GM12873 (cell line): ENCODE results near the gene FLAD1.

Experiments used
- TF ChIP-seq, protein P1 (sequence below): IDR thresholded peaks from 2 replicates; pipeline ENCODE4 v1.5.1; 2012; ENCODE audit warnings: low read depth, mild to moderate bottlenecking, moderate library complexity, low read length, control low read depth; ENCODE audit not compliant: insufficient read depth; ENCODE audit errors: missing control alignments

The FLAD1 gene

DNA sequence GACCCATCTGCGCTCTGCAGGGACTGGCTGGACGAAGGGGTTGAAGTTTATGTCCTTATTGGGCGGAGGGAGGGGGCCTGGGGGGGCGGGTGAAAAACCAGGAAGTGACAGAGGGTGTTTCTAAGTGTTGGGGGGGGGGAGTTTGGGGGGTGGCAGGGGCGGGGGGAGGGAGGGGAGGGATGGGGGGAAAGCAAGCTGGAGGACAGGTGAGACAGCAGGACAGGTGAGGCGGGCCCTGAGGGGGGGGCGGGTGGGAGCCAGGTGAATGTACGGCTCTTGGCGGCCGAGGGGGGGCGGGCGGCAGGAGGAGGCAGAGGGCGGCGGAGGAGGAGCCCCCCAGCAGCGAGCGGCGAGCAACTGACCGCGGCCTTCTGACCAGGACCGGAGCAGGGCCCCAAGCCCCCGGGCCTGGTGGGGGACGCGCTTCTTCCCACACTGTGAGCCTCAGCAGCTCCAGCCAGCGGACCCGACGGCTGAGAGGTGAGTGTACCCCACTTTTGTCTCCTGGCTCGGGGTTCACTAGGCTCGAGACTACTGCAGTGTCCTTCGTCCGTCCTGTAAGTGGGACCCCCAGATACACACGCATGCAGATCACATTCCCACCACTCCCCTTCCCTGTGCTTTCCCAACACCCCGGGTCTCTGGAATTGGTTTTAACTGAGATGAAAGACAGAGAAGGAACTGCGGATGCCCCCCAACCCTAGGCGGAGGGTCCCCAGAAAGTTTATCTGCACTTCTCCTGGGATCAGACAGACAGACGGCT is 19.5 kb downstream of the FLAD1 start, which contains the start of gene ZBTB7B:
ZBTB7B (plus strand) TSS at position 339 of the 763 bp plus-strand sequence. CDS start 11,859 bp downstream, outside the sequence.
- TF ChIP-seq, protein P1, sequence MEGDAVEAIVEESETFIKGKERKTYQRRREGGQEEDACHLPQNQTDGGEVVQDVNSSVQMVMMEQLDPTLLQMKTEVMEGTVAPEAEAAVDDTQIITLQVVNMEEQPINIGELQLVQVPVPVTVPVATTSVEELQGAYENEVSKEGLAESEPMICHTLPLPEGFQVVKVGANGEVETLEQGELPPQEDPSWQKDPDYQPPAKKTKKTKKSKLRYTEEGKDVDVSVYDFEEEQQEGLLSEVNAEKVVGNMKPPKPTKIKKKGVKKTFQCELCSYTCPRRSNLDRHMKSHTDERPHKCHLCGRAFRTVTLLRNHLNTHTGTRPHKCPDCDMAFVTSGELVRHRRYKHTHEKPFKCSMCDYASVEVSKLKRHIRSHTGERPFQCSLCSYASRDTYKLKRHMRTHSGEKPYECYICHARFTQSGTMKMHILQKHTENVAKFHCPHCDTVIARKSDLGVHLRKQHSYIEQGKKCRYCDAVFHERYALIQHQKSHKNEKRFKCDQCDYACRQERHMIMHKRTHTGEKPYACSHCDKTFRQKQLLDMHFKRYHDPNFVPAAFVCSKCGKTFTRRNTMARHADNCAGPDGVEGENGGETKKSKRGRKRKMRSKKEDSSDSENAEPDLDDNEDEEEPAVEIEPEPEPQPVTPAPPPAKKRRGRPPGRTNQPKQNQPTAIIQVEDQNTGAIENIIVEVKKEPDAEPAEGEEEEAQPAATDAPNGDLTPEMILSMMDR = peak; percentile 2

DNA sequence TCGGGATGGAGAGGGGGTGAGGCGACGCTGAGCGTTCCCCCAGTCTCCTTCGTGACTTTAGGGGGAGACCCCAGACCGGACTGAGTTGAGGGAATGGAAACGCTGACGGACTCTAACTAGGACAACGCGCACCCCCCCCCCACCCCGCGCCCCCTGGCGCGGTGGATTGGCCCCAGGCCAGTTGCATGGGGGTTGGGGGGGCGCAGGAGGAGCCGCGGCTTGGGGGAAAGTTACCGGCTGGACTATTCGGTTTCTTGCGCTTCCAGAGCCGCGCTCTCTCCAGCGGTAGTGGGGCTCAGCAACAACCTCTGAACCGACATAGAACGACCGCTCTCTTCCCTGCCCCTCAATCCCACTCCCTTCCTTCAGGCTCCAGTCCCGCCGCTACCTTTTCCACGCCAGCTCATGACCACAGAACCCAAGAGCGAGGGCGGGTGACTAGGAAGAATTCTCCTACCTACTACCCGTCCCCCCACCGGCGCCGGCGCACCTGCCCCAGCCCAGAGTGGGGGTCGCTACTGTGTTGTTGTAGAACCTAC is 20.2 kb downstream of the FLAD1 start:
- TF ChIP-seq, protein P1 = no peak

DNA sequence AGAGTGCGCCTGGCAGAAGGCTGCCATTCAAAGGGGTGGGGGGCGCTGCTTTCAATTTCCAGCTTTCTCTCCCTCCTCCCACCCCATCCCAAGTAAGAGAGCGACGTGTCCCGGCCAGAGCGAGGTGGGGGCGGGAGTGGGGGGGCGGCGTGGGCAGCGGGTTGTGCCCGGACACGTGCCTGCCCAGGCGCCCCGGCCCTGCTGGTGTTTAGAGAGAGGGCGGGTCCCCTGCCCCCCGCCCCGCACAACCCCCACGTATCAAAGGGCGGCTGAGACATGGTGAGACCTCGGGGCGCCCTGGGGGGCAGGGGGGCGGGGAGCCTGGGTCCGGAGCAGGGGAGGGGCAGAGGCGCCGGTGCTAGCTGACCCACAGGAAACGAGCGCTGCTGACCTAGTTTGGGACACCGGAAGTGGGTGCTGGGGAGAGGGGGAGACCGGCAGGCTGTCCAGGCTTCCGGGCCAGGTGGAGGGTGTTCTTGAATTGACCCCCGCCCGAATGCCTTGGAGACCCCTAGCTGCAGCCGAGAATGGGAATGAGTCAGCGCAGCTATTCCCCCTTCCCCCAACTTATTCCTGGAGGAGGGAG is 20.7 kb downstream of the FLAD1 start:
- TF ChIP-seq, protein P1 = no peak

DNA sequence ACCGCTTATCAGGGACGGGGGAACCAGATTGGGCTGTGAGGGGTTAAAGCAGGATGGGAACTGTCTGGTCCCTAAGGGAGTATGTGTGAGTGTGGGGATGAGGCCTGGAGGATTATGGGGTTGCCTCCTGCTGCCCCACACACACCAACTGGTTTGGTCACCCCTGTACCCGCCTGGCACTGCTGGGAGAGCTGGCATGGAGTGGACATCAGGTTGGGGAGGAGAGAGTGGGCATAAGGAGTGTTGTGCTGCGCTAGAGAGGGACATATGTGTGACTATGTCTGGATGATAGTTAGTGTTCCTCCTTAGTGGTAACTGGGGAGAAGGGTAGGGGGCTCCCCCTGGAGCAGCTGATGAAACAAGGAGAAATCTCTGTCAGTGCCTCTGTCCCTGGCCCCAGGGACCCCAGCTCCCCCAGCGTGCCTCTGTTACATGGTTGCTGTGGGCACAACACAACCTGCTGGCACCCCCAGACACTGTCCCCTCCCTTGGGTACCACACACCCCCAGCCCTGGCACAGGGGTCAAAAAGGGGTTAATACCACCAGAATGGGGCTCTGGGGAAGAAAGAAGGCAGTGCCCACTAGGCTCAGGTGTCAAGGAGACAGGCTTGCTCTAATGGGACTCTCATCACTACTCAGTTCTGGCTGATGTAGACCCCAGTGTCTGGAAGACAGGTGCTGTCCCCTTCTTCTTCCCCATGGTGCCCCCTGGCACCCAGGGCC is 21.4 kb downstream of the FLAD1 start:
- TF ChIP-seq, protein P1 = no peak

DNA sequence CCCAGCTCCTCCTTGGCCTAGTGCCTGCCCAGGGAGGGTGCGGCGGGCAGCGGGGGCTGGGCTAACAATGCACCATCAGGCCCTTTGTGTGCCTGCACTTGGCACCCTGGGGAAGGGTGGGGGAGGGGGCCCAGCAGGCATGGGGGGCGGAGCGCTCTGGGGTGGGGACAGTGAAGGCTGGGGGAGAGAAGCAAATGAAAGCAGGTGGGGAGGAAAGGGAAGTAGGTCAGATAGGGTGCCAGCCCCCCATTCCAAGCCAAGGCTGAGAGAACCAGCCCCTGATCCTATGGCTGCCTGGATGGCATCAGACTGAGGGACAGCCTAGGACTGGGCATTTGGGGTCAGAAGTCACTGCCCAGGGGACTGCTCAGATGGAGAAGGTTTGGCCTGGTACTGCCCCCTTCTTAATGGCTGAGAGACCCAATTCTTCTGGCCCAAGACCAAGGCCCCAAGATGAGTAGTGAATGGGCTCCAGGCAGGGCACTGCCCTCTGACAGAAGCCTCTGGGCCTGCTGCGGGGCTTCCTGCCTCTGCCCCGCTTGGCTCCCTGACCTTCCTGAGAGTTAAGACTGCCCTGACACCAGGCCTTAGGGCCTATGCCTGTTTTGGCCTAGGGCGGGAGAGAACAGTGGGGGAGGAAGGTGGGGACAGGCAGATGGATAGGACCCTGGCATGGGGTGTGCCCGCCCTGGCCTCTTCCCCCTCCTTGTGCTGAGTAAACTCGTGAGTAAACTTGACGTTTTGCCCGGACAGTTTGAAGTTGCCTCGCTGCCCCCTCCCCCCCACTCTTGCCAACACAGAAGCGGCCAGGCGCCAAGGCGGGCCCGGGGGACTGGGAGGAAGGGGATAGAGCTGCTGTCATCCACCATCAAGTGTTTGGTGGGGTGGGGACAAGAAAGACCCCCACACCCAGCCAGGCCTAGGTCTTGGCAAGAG is 22.2 kb downstream of the FLAD1 start:
- TF ChIP-seq, protein P1 = no peak

DNA sequence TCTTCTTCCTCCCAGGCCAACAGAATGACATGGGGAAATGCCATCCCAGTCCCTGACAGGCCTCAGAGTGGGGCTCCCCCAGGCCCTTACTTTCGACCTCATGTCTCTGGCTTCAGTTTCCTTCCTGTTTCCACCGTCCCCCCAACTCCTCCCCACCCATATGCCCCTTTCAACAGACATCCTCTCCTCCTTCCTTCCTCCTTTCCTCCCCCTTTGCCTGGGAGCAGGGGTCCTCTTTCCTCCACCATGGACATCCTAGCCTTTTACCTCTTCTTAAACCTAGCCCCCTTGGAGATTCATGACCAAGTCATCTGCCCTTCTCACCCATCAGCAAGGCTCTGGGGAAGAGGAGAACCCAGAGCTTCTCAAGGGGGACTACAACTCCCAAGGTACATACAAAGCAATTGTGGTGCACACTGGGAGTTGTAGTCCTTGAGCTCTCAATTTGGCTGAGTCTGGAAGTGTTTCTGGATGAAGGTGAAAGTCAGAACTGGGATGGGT is 23.5 kb downstream of the FLAD1 start:
- TF ChIP-seq, protein P1 = no peak
